Ascending aorta (tissue), 2 donors: ENCODE data around the gene C1QL2. TPM values are rescaled to one million over a fixed set of nuclear protein-coding genes. Genes with fewer than 3 reads are reported as not detected.

Source experiments
- DNase-seq, 2 donors: peaks; one replicate each; pipeline ENCODE4 v3.0.0-alpha.2; 2019; ENCODE audit warnings: low spot score in 2 of 2
- H3K27ac ChIP-seq, 2 donors: fragments of 200-600 bp; sonication (generic); one replicate each; pipeline ENCODE4 v1.5.1; 2016 to 2017; ENCODE audit warnings: mild to moderate bottlenecking in 1 of 2
- H3K27me3 ChIP-seq: fragments of 200-600 bp; sonication (generic); one replicate; pipeline ENCODE4 v1.5.1; 2017
- H3K36me3 ChIP-seq, 2 donors: fragments of 200-600 bp; sonication (generic); one replicate each; pipeline ENCODE4 v1.5.1; 2016
- H3K4me1 ChIP-seq, 2 donors: fragments of 200-600 bp; sonication (generic); one replicate each; pipeline ENCODE4 v1.5.1; 2016 to 2017; ENCODE audit warnings: mild to moderate bottlenecking in 1 of 2
- H3K4me3 ChIP-seq, 2 donors: fragments of 200-600 bp; sonication (generic); one replicate each; pipeline ENCODE4 v1.5.1; 2016 to 2017; ENCODE audit warnings: mild to moderate bottlenecking in 1 of 2
- H3K9me3 ChIP-seq, 2 donors: fragments of 200-600 bp; sonication (generic); one replicate each; pipeline ENCODE4 v1.5.1; 2016
- CTCF ChIP-seq, 3 experiments: fragments of 200-600 bp in 2 of 3; fragments of 450-650 bp in 1 of 3; sonication (generic) in 2 of 3; IDR thresholded peaks; one replicate each; pipeline ENCODE4 v1.5.1; 2016 to 2019; ENCODE audit warnings: antibody characterized with exemption in 3 of 3, mild to moderate bottlenecking in 1 of 3, moderate library complexity in 1 of 3
- intact Hi-C: fragments of 100-400 bp; cut with DNase I; formaldehyde crosslinking; loops from one replicate; pipeline ENCODE4 v1.15.1; 2023
- total RNA-seq: library from RNA; depleted of rRNA; stranded (reverse); fragments of >200 nt; gene quantifications from one replicate; pipeline ENCODE4 v1.1.0, GENCODE V29; 2016

The C1QL2 gene
- total RNA-seq, 1 donor from 2014 or later: 11.6 TPM

- Histone ChIP-seq H3K27ac (no peak overlapping the region), H3K27me3 (no peaks in the 10 kb centered on the region), H3K4me3 (no peak overlapping the region), H3K36me3 (no peaks in the 10 kb centered on the region), H3K9me3 (no peaks in the 10 kb centered on the region), H3K4me1 (no peaks in the 10 kb centered on the region)
- TF ChIP-seq CTCF (IDR thresholded peaks at IDR 0.05): peak in 2 of 3 experiments; percentile 12 to 43
- DNase-seq: no peak
- intact Hi-C loops: no loop called here
Measured at GRCh38 chr2:119174216-119174992, 15.9 kb upstream of the C1QL2 start.

DNA sequence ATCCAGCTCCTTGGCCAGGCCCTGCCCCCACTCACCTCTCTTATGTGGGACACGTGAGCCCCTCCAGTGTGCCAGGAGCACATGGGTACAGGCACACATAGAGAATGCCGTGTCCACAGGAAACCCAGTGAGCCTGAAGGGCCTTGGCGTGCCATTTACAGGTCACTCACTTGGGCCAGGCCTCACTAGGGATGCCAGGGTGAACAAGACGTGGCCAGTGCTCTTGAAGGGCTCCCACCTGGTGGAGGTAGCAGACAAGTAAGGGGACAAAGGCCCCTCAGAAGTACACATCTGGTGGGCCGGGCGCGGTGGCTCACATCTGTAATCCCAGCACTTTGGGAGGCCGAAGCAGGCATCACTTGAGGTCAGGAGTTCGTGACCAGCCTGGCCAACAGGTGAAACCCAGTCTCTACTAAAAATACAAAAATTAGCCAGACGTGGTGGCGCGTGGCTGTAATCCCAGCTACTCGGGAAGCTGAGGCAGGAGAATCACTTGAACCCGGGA, 15.1 kb upstream of the C1QL2 start:
- no peak for TF ChIP-seq CTCF (IDR thresholded peaks at IDR 0.05)
- H3K27ac ChIP-seq: no peak overlapping the region
- no peaks in the 10 kb centered on the region for H3K4me1 ChIP-seq
- no peak overlapping the region for H3K4me3 ChIP-seq
- intact Hi-C loops: no loop called here
- H3K9me3 ChIP-seq: no peaks in the 10 kb centered on the region
- H3K27me3 ChIP-seq: no peaks in the 10 kb centered on the region
- DNase-seq: no peak
- H3K36me3 ChIP-seq: no peaks in the 10 kb centered on the region

DNA sequence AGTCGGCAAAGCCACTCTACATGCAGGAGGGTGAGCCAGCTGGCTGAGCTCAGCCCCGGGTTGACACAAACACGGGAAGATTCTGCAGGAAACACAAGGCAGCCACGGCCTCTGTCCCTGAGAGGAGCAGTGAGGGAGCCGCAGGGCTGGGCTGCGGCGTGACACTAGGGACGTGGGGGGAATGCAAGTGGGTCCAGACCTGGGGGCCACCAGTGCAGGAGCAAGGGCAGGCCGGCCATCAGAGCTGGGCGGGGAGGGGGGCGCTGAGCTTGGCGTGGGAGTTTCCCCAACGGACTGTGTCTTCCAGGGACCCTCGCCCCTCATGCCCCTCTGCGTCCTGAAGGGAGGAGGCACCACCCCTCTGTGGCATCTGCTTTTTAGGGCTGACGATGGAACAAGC, 12.0 kb upstream of the C1QL2 start:
- no peaks in the 10 kb centered on the region for H3K9me3 ChIP-seq
- H3K4me3 ChIP-seq: no peak overlapping the region
- intact Hi-C loops: no loop called here
- no peaks in the 10 kb centered on the region for H3K36me3 ChIP-seq
- TF ChIP-seq CTCF (IDR thresholded peaks at IDR 0.05): no peak
- H3K4me1 ChIP-seq: no peaks in the 10 kb centered on the region
- H3K27ac ChIP-seq: no peak overlapping the region
- H3K27me3 ChIP-seq: no peaks in the 10 kb centered on the region
- DNase-seq: no peak

DNA sequence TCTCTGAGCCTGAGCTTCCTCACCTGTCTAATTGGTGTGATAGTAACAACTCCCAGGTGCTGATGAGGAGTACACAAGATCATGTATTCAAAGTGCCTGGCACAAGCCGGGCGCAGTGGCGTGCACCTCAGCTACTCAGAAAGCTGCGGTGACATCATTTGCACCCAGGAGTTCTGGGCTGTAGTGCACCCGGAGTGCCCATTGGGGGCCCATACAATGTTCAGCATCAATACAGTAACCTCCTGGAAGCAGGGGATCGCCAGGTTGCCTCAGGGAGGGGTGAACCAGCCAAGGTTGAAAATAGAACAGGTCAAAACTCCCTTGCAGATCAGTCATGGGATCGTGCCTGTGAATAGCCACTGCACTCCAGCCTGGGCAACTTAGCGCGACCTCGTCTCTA, 11.2 kb upstream of the C1QL2 start:
- Histone ChIP-seq H3K27ac (no peak overlapping the region), H3K27me3 (no peaks in the 10 kb centered on the region), H3K9me3 (no peaks in the 10 kb centered on the region), H3K4me1 (no peaks in the 10 kb centered on the region), H3K36me3 (no peaks in the 10 kb centered on the region), H3K4me3 (no peak overlapping the region)
- intact Hi-C loops: no loop called here
- no peak for TF ChIP-seq CTCF (IDR thresholded peaks at IDR 0.05)
- no peak for DNase-seq

- Histone ChIP-seq H3K27me3 (no peaks in the 10 kb centered on the region), H3K9me3 (no peaks in the 10 kb centered on the region), H3K4me3 (no peak overlapping the region), H3K4me1 (no peaks in the 10 kb centered on the region), H3K36me3 (no peaks in the 10 kb centered on the region), H3K27ac (no peak overlapping the region)
- intact Hi-C loops: no loop called here
- DNase-seq: no peak
- no peak for TF ChIP-seq CTCF (IDR thresholded peaks at IDR 0.05)
Measured at GRCh38 chr2:119160361-119160990, 1.9 kb upstream of the C1QL2 start.
